AG04450 (cell line): ENCODE data around the gene THOP1. TPM values are rescaled to one million over a fixed set of nuclear protein-coding genes. Genes with fewer than 3 reads are reported as not detected.

Source experiments
- CTCF ChIA-PET: fragments of 300-600, 350-600 bp; formaldehyde crosslinking; extraction: SDS; loops from one replicate; lab custom pipeline; 2022; ENCODE audit warnings: antibody characterized with exemption, inconsistent platforms; lab: Charles Lee
- POLR2A ChIA-PET: fragments of 350-600 bp; formaldehyde crosslinking; extraction: SDS; loops from one replicate; lab custom pipeline; 2021; ENCODE audit warnings: antibody characterized with exemption, inconsistent platforms; lab: Yijun Ruan, JAX
- DNase-seq: peaks from one replicate; pipeline ENCODE4 v3.0.0-alpha.2; 2011; ENCODE audit warnings: low read depth, low spot score
- H3K27ac ChIP-seq: one replicate; pipeline ENCODE4 v1.5.1; 2012; ENCODE audit warnings: low read depth, low read length, control low read depth
- H3K27me3 ChIP-seq: one replicate; pipeline ENCODE4 v1.6.0; 2012; ENCODE audit warnings: low read length; ENCODE audit not compliant: control insufficient read depth, insufficient read depth
- H3K4me3 ChIP-seq: 2 replicates; pipeline ENCODE4 v1.5.1; 2011; ENCODE audit warnings: mild to moderate bottlenecking, low read depth, low read length, control low read depth
- H3K9me3 ChIP-seq: 2 replicates; pipeline ENCODE4 v1.5.1; 2012; ENCODE audit warnings: low read length; ENCODE audit not compliant: control insufficient read depth, insufficient read depth
- CTCF ChIP-seq: IDR thresholded peaks from 2 replicates; pipeline ENCODE4 v1.5.1; 2011; ENCODE audit warnings: low read depth, low read length, control low read depth, inconsistent platforms
- polyA plus RNA-seq: library from polyadenylated mRNA; depleted of rRNA; stranded (reverse); fragments of >200 nt; gene quantifications from 2 replicates; pipeline ENCODE4 v1.2.3, GENCODE V29; 2011

The THOP1 gene
- polyA plus RNA-seq, 1 experiment = 35.4 TPM

GRCh38 chr19:2834294-2834871 is 49.1 kb downstream of the THOP1 start:
- Histone ChIP-seq H3K9me3 (peaks cover 88% of the 10 kb centered on the region), H3K27ac (no peak overlapping the region), H3K4me3 (no peak overlapping the region), H3K27me3 (no peaks in the 10 kb centered on the region)
- TF ChIP-seq CTCF = no peak
- ChIA-PET POLR2A (no interaction called here), CTCF (interaction anchor here (1.9 kb wide), 1 partner anchor 15 kb away, joined by 6 read pairs; no protein-coding TSS in a partner anchor)
- no peak for DNase-seq

GRCh38 chr19:2837430-2837829 is 52.1 kb downstream of the THOP1 start:
- H3K4me3 ChIP-seq = no peak overlapping the region
- no peak overlapping the region for H3K27ac ChIP-seq
- peaks cover 77% of the 10 kb centered on the region for H3K9me3 ChIP-seq
- ChIA-PET POLR2A (interaction anchor here (0.6 to 0.7 kb wide), 2 partner anchors 12 to 36 kb away, joined by 3 to 5 read pairs; no protein-coding TSS in a partner anchor), CTCF (no interaction called here)
- no peak for TF ChIP-seq CTCF
- no peaks in the 10 kb centered on the region for H3K27me3 ChIP-seq
- no peak for DNase-seq

- H3K27me3 ChIP-seq = no peaks in the 10 kb centered on the region
- POLR2A ChIA-PET = interaction anchor here (0.6 to 1.8 kb wide), 3 partner anchors 57 to 365 kb away, joined by 3 to 9 read pairs (median 4); partner anchors contain the start of gene GADD45B
- TF ChIP-seq CTCF = peak; percentile 14; the same call in 1 of the 2 replicates
- DNase-seq = peak; percentile 97
- peak within 1 kb of the TSS; percentile 87 for H3K27ac ChIP-seq
- H3K9me3 ChIP-seq = peaks cover 56% of the 10 kb centered on the region
- CTCF ChIA-PET = interaction anchor here (1.3 kb wide), 1 partner anchor 10 kb away, joined by 7 read pairs; no protein-coding TSS in a partner anchor
- peak within 1 kb of the TSS; percentile 79 for H3K4me3 ChIP-seq
These were observed 55.8 kb downstream of the THOP1 start, which contains the start of gene ZNF555 for GRCh38 chr19:2840794-2841791. TSS of gene ZNF555 (plus strand) at chr19:2841475. CDS start at chr19:2841573, 98 bp downstream.

- CTCF ChIA-PET = interaction anchor here (1.3 kb wide), 1 partner anchor 9 kb away, joined by 7 read pairs; no protein-coding TSS in a partner anchor
These were observed 56.7 kb downstream of the THOP1 start for GRCh38 chr19:2841855-2842574.

More at GRCh38 chr19:2841855-2842574, 56.7 kb downstream of the THOP1 start:
- POLR2A ChIA-PET = interaction anchor here (1.0 to 1.8 kb wide), 2 partner anchors 109 to 366 kb away, joined by 3 to 9 read pairs; partner anchors contain the start of gene GADD45B
- no peak overlapping the region for H3K27ac ChIP-seq
- H3K27me3 ChIP-seq = no peaks in the 10 kb centered on the region
- H3K4me3 ChIP-seq = peak overlapping the region; percentile 79
- DNase-seq = no peak
- peaks cover 54% of the 10 kb centered on the region for H3K9me3 ChIP-seq
- TF ChIP-seq CTCF = no peak
